Nephron progenitor cell (in vitro differentiated cells): ENCODE results near the gene C8G.
A peak's percentile ranks its signal among the peaks of the same experiment; 100 is the strongest.

Experiments
- DNase-seq: peaks from one replicate; pipeline ENCODE4 v3.0.0; 2021
- H3K27ac Mint-ChIP-seq: 2 replicates; pipeline ENCODE4 v1.8.0; 2021; ENCODE audit warnings: mild to moderate bottlenecking, moderate library complexity, mixed read lengths
- H3K27me3 Mint-ChIP-seq: 2 replicates; pipeline ENCODE4 v1.8.0; 2021; ENCODE audit warnings: mild to moderate bottlenecking, low read depth, mixed read lengths; ENCODE audit not compliant: poor library complexity
- H3K36me3 Mint-ChIP-seq: 2 replicates; pipeline ENCODE4 v1.8.0; 2021; ENCODE audit warnings: low read depth, mixed read lengths
- H3K4me1 Mint-ChIP-seq: 2 replicates; pipeline ENCODE4 v1.8.0; 2021; ENCODE audit warnings: mixed read lengths
- H3K4me3 Mint-ChIP-seq: 2 replicates; pipeline ENCODE4 v1.8.0; 2021; ENCODE audit warnings: mild to moderate bottlenecking, moderate library complexity, mixed read lengths
- H3K9me3 Mint-ChIP-seq: 2 replicates; pipeline ENCODE4 v1.8.0; 2021; ENCODE audit warnings: mild to moderate bottlenecking, moderate library complexity, mixed read lengths
- TF ChIP-seq, protein P1 (sequence below): fragments of 200-600 bp; sonication (generic); IDR thresholded peaks from 2 replicates; pipeline ENCODE4 v1.5.0; 2021; ENCODE audit warnings: antibody characterized with exemption

Gene C8G

DNA sequence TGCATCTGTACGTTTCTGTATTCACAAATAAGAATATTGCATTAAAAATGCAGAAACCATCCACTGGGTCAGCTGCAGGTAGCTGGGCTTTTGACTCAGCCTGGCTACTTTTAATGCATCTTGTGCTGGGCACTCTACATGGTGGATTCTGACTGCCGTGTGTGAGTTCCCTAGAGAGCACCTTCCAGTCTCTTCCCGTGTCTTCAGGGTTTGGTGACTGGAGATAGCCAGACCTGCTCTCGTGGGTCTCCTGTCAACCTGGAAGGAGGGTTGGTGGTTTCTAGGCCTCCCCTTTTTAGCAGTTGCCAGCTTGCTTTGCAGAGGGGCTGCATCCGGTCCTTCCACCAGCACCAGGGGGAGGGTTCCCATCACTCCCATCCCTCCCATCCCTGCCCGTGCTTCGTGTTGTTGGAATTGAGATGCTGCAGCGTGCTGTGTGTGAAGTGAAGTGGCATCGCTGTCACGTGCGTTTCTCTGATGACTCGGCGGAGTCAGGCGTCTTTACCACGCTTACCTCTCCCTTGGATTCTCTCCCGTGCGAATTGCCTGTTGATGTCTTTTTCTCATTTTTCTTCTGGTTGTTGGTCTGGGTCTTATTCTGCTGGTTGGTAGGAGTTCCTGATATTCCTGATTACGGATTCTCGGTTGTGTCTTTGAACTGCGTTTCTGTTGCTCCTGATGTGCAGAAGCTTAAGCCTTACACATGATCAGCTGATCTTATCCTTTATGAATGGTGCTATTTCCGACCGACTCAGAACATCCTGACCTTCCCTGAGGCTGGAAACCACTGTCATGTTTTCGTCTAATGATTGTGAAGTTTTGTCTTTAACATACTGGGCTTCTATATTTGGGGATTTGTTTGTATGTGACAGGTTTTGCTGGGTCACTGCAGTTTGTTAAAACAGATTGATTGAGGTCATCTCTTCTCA lies 17.4 kb upstream of the C8G start:
- peaks cover 31% of the 10 kb centered on the region for H3K36me3 Mint-ChIP-seq
- H3K4me1 Mint-ChIP-seq, result no peaks in the 10 kb centered on the region
- TF ChIP-seq, protein P1, sequence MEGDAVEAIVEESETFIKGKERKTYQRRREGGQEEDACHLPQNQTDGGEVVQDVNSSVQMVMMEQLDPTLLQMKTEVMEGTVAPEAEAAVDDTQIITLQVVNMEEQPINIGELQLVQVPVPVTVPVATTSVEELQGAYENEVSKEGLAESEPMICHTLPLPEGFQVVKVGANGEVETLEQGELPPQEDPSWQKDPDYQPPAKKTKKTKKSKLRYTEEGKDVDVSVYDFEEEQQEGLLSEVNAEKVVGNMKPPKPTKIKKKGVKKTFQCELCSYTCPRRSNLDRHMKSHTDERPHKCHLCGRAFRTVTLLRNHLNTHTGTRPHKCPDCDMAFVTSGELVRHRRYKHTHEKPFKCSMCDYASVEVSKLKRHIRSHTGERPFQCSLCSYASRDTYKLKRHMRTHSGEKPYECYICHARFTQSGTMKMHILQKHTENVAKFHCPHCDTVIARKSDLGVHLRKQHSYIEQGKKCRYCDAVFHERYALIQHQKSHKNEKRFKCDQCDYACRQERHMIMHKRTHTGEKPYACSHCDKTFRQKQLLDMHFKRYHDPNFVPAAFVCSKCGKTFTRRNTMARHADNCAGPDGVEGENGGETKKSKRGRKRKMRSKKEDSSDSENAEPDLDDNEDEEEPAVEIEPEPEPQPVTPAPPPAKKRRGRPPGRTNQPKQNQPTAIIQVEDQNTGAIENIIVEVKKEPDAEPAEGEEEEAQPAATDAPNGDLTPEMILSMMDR, result no peak
- peak overlapping the region; percentile 21 for H3K27ac Mint-ChIP-seq
- no peak for DNase-seq
- H3K27me3 Mint-ChIP-seq, result peaks cover 6% of the 10 kb centered on the region
- peaks cover 6% of the 10 kb centered on the region for H3K9me3 Mint-ChIP-seq
- no peak overlapping the region for H3K4me3 Mint-ChIP-seq

DNA sequence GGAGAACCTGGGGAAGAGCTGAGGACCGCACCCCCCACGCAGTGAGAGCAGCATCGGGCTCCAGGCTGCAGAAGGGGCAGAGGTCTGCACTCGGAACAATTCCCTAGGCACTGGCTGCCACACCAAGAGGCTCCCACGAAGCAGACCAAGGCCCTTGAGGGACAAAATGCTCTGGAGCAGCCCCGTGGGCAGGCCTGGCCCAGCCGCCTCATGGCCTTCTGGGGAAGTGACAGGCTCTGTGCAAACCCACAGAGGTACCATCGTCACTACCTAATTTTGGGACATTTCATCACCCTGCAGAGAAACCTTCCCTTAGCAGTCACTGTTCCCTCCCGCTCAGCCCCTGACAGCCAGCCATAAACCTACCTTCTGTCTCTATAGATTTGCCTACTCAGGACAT lies 16.5 kb upstream of the C8G start:
- Mint-ChIP-seq H3K27ac (peak overlapping the region; percentile 74), H3K4me1 (no peaks in the 10 kb centered on the region), H3K27me3 (peaks cover 6% of the 10 kb centered on the region), H3K4me3 (no peak overlapping the region), H3K36me3 (peaks cover 41% of the 10 kb centered on the region), H3K9me3 (peaks cover 9% of the 10 kb centered on the region)
- DNase-seq, result no peak
- TF ChIP-seq, protein P1, result no peak

DNA sequence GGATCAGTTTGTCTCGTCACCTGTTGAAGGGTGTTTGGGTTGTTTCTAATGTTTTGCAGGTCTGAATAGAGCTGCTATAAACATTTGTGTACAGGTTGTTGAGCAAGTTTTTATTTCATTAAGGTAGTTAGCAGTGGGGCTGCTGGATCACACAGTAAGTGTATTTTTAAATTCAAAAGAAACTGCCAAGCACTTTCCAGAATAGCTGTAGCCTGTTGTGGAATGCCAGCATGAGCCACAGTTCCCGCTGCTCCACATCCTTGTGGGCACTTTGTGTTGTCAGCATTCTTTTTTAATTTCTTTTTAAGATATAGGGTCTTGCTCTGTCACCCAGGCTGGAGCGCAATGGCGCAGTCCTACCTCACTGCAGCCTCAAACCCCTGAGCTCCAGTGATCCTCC lies 15.0 kb upstream of the C8G start:
- peaks cover 9% of the 10 kb centered on the region for H3K9me3 Mint-ChIP-seq
- H3K4me1 Mint-ChIP-seq, result no peaks in the 10 kb centered on the region
- no peak for DNase-seq
- no peaks in the 10 kb centered on the region for H3K27me3 Mint-ChIP-seq
- H3K4me3 Mint-ChIP-seq, result no peak overlapping the region
- peaks cover 54% of the 10 kb centered on the region for H3K36me3 Mint-ChIP-seq
- TF ChIP-seq, protein P1, result no peak
- H3K27ac Mint-ChIP-seq, result no peak overlapping the region

DNA sequence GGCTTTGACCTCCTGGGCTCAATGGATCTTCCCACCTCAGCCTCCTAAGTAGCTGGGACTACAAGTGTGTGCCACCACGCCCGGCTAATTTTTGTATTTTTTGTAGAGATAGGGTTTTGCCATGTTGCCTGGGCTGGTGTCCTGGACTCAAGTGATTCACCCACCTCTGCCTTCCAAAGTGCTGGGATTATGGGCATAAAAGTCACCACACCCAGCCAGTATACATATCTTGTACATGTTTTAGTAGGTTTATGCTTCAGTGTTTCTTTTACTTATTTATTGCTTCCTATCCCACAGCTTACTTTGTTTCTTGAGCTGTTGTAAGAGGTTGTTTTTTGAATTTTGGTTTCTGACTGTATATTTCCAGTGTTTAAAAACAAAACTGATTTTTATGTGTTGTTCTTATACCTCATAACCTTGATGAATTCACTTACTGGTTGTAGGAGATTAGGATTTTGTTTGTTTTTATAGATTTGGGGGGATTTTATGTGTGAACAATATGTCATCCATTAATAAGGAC lies 13.4 kb upstream of the C8G start:
- H3K27ac Mint-ChIP-seq, result no peak overlapping the region
- peaks cover 63% of the 10 kb centered on the region for H3K36me3 Mint-ChIP-seq
- no peaks in the 10 kb centered on the region for H3K27me3 Mint-ChIP-seq
- no peak overlapping the region for H3K4me3 Mint-ChIP-seq
- TF ChIP-seq, protein P1, result no peak
- H3K4me1 Mint-ChIP-seq, result no peaks in the 10 kb centered on the region
- no peak for DNase-seq
- peaks cover 9% of the 10 kb centered on the region for H3K9me3 Mint-ChIP-seq

DNA sequence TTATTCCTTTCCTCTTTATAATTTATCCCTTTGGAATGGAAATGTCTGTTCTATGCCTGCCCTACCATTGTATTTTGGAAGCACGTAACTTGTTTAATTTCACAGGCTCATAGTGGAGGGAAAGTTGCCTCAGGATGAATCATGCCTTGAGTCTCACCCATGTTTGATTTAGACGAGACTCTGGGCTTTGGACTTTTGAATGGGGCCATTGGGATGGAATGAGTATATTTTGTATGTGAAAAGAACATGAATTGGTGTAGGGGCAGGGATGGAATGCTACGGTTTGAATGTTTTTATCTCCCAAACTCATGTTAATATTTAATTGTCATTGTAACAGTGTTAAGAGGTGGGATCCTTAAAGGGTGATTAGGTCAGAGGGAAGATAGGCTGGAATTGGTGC lies 10.8 kb upstream of the C8G start:
- TF ChIP-seq, protein P1, result no peak
- H3K27ac Mint-ChIP-seq, result no peak overlapping the region
- peaks cover 9% of the 10 kb centered on the region for H3K9me3 Mint-ChIP-seq
- peaks cover 77% of the 10 kb centered on the region for H3K36me3 Mint-ChIP-seq
- H3K4me3 Mint-ChIP-seq, result no peak overlapping the region
- H3K27me3 Mint-ChIP-seq, result no peaks in the 10 kb centered on the region
- DNase-seq, result no peak
- no peaks in the 10 kb centered on the region for H3K4me1 Mint-ChIP-seq

DNA sequence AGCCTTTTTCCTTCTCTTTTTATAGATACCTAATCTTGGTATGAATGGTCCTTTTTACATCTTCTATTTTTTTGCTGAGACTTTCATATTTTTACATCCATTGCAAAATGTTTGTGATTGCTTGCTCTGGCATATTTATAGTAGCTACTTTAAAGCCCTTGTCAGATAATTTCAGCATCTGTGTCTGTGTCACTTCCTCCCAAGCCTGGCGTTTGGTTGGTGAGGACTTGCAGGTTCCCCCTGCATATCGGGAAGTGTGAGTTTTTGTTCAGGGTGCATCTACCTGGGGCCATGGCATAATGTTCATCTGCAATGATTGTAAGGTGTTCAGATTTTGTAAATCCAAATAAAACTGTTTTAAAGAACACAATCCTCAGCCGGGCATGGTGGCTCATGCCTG lies 9.4 kb upstream of the C8G start:
- Mint-ChIP-seq H3K4me1 (no peaks in the 10 kb centered on the region), H3K27me3 (no peaks in the 10 kb centered on the region), H3K36me3 (peaks cover 74% of the 10 kb centered on the region), H3K27ac (no peak overlapping the region), H3K9me3 (peaks cover 9% of the 10 kb centered on the region), H3K4me3 (no peak overlapping the region)
- DNase-seq, result no peak
- TF ChIP-seq, protein P1, result no peak
